GM19438 (cell line): Measurements from ENCODE around the gene CCN2.

Experiments used
- ATAC-seq: cut with Tn5 transposase; IDR thresholded peaks from one replicate; pipeline ENCODE4 v1.9.1; 2021; ENCODE audit warnings: low read depth; ENCODE audit not compliant: unreplicated experiment

CCN2 gene

GRCh38 chr6:131950767-131951575 is at the start of gene CCN2:
CCN2 (minus strand) TSS chr6:131951372; CDS start chr6:131951172, 200 bp downstream.
- peak; percentile 46 for ATAC-seq

- ATAC-seq = no peak
Measured at GRCh38 chr6:132000296-132000695, 49.1 kb upstream of the CCN2 start.

- ATAC-seq = no peak
Measured at GRCh38 chr6:131999545-132000146, 48.5 kb upstream of the CCN2 start.

- no peak for ATAC-seq
Measured at GRCh38 chr6:131998255-131998982, 47.2 kb upstream of the CCN2 start.

GRCh38 chr6:131997429-131998153 is 46.4 kb upstream of the CCN2 start:
- ATAC-seq = no peak

GRCh38 chr6:131995917-131996316 is 44.7 kb upstream of the CCN2 start:
- no peak for ATAC-seq

- no peak for ATAC-seq
Measured at GRCh38 chr6:131992557-131992956, 41.4 kb upstream of the CCN2 start.

- ATAC-seq = no peak
Measured at GRCh38 chr6:131989036-131989435, 37.9 kb upstream of the CCN2 start.

- no peak for ATAC-seq
Measured at GRCh38 chr6:131982740-131983259, 31.6 kb upstream of the CCN2 start.

GRCh38 chr6:131981624-131981978 is 30.4 kb upstream of the CCN2 start:
- no peak for ATAC-seq

- no peak for ATAC-seq
Measured at GRCh38 chr6:131980791-131981623, 29.8 kb upstream of the CCN2 start.

GRCh38 chr6:131980338-131980790 is 29.2 kb upstream of the CCN2 start:
- ATAC-seq = no peak

- ATAC-seq = no peak
Measured at GRCh38 chr6:131979515-131980337, 28.6 kb upstream of the CCN2 start.

GRCh38 chr6:131978522-131978921 is 27.4 kb upstream of the CCN2 start:
- no peak for ATAC-seq

- ATAC-seq = no peak
Measured at GRCh38 chr6:131976545-131977061, 25.4 kb upstream of the CCN2 start.

- ATAC-seq = no peak
Measured at GRCh38 chr6:131972741-131973140, 21.6 kb upstream of the CCN2 start.

GRCh38 chr6:131970076-131970859 is 19.1 kb upstream of the CCN2 start:
- no peak for ATAC-seq

- ATAC-seq = no peak
Measured at GRCh38 chr6:131968656-131969055, 17.5 kb upstream of the CCN2 start.
